Measurements from ENCODE around the gene SIRPB1.
"Not testable (repeated sequence)": the region's sequence is repeated elsewhere in the genome, so short reads cannot be mapped to it uniquely, and the experiment has no call there.

Gene SIRPB1

GRCh38 chr20:1600736-1601135 is 19.1 kb downstream of the SIRPB1 start:
- H3K4me3 ChIP-seq (ENCODE audit: low read depth, low read length) = no peak overlapping the region

- H3K4me3 ChIP-seq (ENCODE audit: low read depth, low read length) = no peak overlapping the region
These were observed 24.5 kb downstream of the SIRPB1 start for GRCh38 chr20:1595333-1595732.

- H3K4me3 ChIP-seq (ENCODE audit: low read depth, low read length) = no peak overlapping the region
These were observed 31.0 kb downstream of the SIRPB1 start for GRCh38 chr20:1588533-1589460.

DNA sequence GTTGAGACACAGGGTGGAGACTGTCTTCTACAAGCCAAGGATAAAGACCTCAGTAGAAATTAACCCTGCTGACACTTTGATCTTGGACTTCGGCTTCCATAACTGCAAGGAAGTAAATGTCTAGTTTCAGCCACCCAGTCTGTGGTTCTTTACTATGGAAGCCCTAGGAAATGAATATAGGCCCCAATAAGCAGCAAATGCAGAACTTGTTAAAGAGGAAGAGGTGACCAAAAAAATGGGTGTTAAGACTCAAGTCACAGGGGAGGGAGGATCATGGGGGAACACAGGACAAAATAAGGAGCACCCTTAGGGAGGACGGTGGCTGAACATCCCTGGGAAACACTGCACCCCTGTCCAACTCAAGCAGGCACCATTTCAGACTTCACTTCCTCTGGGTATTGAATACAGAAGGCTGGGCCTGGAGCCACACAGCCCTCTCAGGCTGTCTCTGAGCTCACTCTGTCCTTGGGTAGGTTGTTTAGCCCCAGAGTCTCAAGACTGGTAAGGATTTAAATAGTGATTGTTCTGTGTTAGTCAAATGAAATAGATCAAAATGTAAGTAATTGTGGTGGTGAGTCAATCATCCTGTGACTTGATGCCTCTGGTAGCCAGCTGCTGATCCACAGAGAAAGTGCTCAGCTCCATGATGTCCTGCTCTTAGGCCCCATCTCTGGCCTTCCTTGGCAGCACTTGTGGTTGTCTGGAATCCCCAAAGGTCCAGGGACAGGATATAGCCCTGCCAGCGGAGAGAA is 31.9 kb downstream of the SIRPB1 start:
- H3K4me3 ChIP-seq (ENCODE audit: low read depth, low read length) = no peak overlapping the region

GRCh38 chr20:1579488-1579887 is 40.3 kb downstream of the SIRPB1 start:
- H3K4me3 ChIP-seq (ENCODE audit: low read depth, low read length) = no peak overlapping the region

- no peak overlapping the region for H3K4me3 ChIP-seq (ENCODE audit: low read depth, low read length)
These were observed 41.9 kb downstream of the SIRPB1 start for GRCh38 chr20:1577906-1578305.

GRCh38 chr20:1577313-1577712 is 42.5 kb downstream of the SIRPB1 start:
- H3K4me3 ChIP-seq (ENCODE audit: low read depth, low read length) = not testable (repeated sequence)

DNA sequence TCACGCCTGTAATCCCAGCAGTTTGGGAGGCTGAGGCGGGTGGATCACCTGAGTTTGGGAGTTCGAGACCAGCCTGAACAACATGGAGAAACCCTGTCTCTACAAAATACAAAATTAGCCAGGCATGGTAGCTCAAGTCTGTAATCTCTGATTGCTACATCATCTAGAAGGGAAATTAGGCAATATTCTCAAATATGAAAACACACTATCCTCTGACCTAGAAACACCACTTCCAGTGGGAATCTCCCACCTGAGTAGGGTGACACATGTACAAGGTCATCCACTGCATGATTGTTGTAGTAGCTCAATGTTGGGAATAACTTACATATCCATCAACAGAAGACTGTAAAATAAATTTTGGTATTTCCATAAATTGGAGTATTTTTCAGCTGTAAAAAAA is 43.2 kb downstream of the SIRPB1 start:
- no peak overlapping the region for H3K4me3 ChIP-seq (ENCODE audit: low read depth, low read length)

DNA sequence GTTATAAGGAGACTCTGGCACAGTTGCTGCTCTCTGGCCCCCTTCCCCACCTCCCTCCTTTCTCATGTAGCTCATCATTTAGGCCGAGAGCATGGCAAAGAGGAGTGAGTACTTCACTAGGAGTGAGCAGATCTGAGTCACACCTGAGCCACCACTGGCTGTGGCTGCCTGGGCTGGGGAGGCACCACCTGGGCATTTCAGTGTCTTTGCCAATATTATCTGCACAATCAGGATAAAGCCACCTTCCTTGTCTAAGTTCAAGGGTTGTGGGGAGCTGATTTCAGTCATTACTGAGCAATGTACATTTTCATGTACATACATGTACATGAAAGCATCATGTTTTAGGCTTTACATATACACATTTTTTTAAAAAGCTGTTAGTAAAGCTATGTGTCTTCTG is 43.8 kb downstream of the SIRPB1 start:
- not testable (repeated sequence) for H3K4me3 ChIP-seq (ENCODE audit: low read depth, low read length)

DNA sequence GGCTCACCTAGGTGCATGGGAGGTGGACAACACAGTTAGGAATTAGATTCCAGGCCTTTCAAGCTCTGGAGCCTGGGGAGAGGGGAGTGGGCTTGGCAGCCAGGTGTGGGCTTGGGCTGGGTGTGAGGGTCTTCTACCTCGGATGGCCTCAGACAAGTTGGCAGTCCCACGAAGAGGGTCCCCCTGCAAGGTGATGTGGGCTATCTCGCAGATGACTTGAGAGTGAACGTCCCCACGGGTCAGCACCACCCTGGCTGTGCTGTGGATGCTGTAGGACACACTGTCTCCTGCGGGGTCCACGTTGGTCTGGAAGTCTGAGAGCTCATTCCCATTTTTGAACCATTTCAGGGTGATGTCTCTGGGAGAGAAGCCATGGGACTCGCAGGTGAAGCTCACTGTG is 48.2 kb downstream of the SIRPB1 start:
- not testable (repeated sequence) for H3K4me3 ChIP-seq (ENCODE audit: low read depth, low read length)

Measured in iPS-11a (cell line).